Activated CD4-positive, CD25-positive, alpha-beta regulatory T cell treated with anti-CD3 and anti-CD28 coated beads, Interleukin-2, amount 50 U/mL, for 24 hours (primary cell): Measurements from ENCODE around the gene DYRK1B.

ENCODE experiments used
- ATAC-seq, 2 donors: fragments of 150-1000 bp; cut with Tn5 transposase; one replicate each; pipeline ENCODE4 v1.10.0; 2021; ENCODE audit warnings: mild to moderate bottlenecking in 1 of 2, moderate library complexity in 1 of 2

The DYRK1B gene

DNA sequence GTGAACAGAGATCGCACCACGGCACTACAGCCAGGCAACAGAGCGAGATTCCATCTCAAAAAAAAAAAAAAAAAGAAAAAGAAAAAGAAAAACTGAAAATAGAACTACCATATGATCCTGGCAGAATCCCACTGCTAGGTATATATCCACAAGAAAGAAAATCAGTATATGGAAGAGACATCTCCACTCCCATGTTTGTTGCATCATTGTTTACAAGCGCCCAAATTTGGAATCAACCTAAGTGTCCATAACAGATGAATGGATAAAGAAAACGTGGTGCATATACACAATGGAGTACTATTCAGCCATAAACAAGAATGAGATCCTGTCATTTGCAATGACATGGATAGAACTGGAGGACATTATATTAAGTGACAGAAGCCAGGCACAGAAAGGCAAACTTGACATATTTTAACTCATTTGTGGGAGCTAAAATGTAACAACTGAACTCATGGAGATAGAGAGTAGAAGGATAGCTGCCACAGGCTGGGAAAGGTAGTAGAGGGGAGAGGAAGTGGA is 26.1 kb downstream of the DYRK1B start:
- no peak for ATAC-seq

DNA sequence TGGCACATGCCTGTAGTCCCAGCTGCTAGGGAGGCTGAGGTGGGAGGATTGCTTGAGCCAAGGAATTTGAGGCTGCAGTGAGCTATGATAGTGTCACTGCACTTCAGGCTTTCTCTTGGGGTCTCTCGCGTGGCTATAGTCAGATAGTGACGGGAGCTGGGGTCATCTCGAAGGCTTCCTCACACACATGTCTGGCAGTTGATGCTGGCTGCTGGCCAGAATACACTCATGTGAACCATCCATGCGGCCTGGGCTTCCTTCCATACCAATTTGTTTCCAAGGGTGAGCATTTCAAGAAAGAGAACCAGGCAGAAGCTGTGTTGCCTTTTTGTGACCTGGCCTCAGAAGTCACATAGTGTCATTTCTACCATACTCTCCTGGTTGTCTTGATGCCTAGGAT is 28.9 kb downstream of the DYRK1B start:
- no peak for ATAC-seq

DNA sequence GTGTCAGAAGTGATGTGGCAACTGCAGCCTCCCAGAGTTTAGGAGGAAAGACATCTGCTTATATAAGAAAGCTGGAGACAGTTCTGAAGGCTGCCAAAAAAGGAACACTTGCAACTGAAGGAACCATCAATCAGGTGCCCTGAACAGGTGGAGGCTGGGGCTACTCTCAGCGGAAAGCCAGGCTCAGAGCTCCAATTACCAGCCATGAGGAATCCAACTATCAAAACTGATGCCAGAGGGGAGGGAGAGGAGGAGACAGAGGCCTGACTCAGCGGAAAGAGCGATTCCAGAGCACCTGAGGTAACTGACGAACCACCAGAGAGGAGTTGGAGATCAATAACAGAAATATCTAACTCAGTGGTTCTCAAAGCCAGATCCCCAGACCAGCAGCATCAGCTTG is 31.0 kb downstream of the DYRK1B start:
- no peak for ATAC-seq

DNA sequence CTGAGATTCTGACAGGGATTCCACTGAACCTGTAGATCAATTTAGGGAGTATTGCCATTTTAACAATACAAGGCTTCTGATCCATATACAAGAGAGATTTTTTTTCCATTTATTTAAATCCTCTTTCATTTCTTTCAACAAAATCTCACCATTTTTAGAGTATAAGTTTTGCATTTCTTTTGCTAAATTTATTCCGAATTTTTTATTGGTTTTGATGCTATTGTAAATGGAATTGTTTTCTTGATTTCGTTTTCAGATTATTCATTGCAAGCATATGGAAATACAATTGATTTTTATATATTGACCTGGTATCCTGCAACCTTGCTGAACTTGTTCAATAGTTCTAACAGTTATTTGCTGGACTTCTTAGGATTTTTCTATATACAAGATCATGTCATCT is 36.9 kb downstream of the DYRK1B start:
- no peak for ATAC-seq

DNA sequence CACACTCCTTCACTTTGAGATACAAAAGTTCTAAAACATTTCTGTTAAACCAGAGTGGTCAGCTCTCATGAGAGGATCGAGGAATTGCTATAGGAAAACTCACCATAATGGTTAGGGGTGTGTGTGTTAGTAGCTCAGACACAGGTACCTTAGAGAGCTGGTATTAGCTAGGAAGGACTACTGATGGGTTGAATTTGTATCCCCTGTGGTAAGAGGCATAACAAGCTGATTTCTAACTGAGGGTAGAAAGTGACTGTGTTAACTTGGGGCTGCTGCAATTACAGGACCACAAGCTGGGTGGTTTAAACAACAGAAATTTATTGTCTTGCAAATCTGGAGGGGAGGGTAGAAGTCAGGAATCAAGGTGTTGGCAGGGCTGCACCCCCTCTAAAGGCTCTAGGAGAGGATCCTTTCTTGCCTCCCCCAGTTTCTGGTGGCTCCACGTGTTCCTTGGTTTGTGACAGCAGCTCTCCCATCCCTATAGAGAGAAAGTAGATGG is 37.9 kb downstream of the DYRK1B start:
- no peak for ATAC-seq

DNA sequence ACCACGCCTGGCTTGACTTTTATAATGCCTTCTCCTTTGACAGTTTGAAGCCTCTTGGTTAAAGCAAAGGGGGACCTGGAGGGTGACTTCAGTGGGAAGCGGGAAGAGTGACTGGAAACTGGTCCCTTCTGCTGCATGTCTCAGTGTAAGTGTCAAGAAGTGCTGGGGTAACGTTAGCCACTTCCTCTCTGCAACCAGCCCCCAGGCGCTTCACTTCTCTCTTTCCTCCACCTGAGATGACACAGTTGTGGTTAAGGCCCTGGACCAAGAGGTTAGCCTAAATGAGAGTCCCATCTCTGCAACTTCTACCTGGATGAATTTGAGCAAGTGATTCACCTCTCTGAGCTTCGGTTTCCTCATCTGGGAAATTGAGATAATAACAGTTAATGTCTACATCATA is 39.0 kb downstream of the DYRK1B start:
- ATAC-seq = no peak

DNA sequence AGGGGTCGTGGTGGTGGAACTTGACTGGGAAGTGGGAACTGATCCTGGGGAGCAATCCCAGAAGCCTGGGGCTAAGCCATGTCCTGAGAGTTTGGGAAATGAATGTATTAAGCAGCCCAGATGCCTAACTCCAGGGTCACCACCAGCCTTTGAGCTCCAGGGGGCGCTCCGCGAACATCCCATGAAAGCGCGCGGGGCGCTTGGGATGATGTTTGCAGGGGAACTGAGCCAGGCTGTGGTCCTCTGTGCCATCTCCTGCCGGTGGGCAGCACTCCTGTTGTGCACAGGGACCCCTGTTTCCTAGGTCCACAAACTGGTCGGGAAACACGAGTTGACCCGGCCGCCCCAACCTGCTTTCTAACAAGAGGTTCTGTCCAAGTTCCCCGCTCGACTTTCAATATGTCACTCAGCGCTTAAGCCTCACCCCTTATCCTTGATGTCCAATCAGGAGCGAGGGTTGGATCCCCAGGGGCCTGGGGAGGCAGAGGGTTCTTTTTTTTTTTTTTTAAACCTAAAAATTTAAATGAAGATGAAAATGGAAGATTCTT is 40.9 kb downstream of the DYRK1B start:
- peak; percentile 93 to 95 for ATAC-seq

DNA sequence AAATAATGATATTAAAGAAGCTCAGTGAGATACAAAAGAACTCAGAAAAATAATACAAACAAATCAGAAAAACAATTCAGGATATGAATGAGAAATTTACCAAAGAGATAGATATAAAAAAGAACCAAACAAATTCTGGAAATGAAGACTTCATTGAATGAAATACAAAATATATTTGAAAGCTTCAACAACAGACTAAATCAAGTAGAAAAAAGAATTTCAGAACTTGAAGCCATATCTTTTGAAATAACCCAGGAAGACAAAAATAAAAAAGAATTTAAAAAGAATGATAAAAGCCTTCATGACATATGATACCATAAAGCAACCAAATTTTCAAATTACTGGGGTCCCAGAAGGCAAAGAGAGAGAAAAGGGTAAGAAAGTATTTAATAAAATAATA is 45.7 kb downstream of the DYRK1B start:
- ATAC-seq = no peak

DNA sequence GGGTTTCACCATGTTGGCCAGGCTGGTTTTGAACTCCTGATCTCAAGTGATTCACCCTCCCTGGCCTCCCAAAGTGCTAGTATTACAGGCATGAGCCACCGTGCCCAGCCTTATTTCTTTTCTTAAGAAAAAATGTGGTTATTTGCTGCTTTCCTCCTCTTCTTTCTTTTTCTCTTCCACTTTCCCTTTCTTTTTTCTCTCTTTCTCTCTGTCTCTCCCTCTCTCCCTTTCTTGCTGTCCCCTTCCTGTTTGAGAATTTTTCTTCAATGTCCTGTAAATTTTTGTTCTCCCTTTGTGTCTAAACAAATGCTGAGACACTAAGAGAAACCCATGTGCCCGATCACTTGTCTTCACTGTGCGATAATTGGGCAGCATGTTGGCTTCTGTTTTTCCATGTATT is 53.1 kb downstream of the DYRK1B start:
- no peak for ATAC-seq

DNA sequence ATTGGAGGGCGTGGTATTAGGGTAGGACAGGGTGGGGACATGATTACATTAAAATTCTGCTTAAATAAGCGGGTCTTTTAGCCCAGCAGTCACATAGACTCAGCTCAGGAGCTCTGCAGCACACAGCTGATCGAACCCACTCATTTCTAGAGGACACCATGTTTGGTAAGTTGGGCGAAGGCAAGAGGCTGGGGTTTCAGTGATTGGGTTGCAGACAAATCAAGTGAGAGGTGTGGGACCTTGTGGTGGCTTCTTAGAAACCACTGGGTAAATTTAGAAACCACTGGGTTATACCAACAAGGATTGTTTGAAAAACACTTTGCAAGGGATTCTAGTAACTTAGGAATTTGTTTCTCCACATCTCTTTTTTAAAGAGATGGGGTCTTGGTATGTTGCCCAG is 55.2 kb downstream of the DYRK1B start, which contains the start of gene LEUTX:
LEUTX (plus strand) TSS at position 92 of the 400 bp plus-strand sequence; CDS start at position 159, 67 bp downstream.
- ATAC-seq = no peak
